WTC11 (cell line): ENCODE measurements around the gene DLX2. TPM values are rescaled to one million over a fixed set of nuclear protein-coding genes. Genes with fewer than 3 reads are reported as not detected.

Source experiments
- ATAC-seq: fragments of 200-7000 bp; cut with Tn5 transposase; 2 replicates; pipeline ENCODE4 v1.10.0; 2021; ENCODE audit warnings: mild to moderate bottlenecking, moderate library complexity
- CTCF ChIA-PET: fragments of 300-600 bp; sonication (Branson Sonifier 250); formaldehyde crosslinking; loops from one replicate; lab custom pipeline; 2021; ENCODE audit warnings: antibody characterized with exemption; lab: Charles Lee
- POLR2A ChIA-PET: fragments of 350-600 bp; sonication (Branson Sonifier 250); formaldehyde crosslinking; loops from one replicate; lab custom pipeline; 2021; ENCODE audit warnings: antibody characterized with exemption; lab: Charles Lee
- DNase-seq: peaks from one replicate; pipeline ENCODE4 v3.0.0; 2021; ENCODE audit warnings: low spot score
- H3K27ac Mint-ChIP-seq: 2 replicates; pipeline ENCODE4 v1.8.0; 2021; ENCODE audit warnings: mixed read lengths
- H3K27me3 Mint-ChIP-seq: 2 replicates; pipeline ENCODE4 v1.8.0; 2021; ENCODE audit warnings: low read depth, mild to moderate bottlenecking, moderate library complexity, mixed read lengths
- H3K36me3 Mint-ChIP-seq: 2 replicates; pipeline ENCODE4 v1.8.0; 2021; ENCODE audit warnings: mixed read lengths
- H3K4me1 Mint-ChIP-seq: 2 replicates; pipeline ENCODE4 v1.8.0; 2022; ENCODE audit warnings: mixed read lengths
- H3K4me3 Mint-ChIP-seq: 2 replicates; pipeline ENCODE4 v1.8.0; 2021; ENCODE audit warnings: mild to moderate bottlenecking, moderate library complexity, mixed read lengths
- H3K9me3 Mint-ChIP-seq: 2 replicates; pipeline ENCODE4 v1.8.0; 2021; ENCODE audit warnings: mixed read lengths
- AFF4 ChIP-seq: sonication (generic); formaldehyde crosslinking; IDR thresholded peaks from 2 replicates; pipeline ENCODE4 v1.8.1; 2023; ENCODE audit warnings: mild to moderate bottlenecking, missing genetic modification reagents, borderline replicate concordance
- CREB1 ChIP-seq: sonication (generic); formaldehyde crosslinking; IDR thresholded peaks from 2 replicates; pipeline ENCODE4 v1.8.0; 2023; ENCODE audit warnings: mild to moderate bottlenecking, missing genetic modification reagents
- CTCF ChIP-seq: fragments of 200-600 bp; IDR thresholded peaks from 2 replicates; pipeline ENCODE4 v1.8.0; 2022; ENCODE audit warnings: antibody characterized with exemption
- ELF4 ChIP-seq: sonication (generic); formaldehyde crosslinking; IDR thresholded peaks from 2 replicates; pipeline ENCODE4 v1.8.1; 2022; ENCODE audit warnings: low read depth, mild to moderate bottlenecking, moderate library complexity, missing genetic modification reagents
- EMX1 ChIP-seq: fragments of 250-450 bp; sonication (Bioruptor Pico); IDR thresholded peaks from 2 replicates; pipeline ENCODE4 v1.8.0; 2021; ENCODE audit warnings: mild to moderate bottlenecking
- GABPB1 ChIP-seq: sonication (generic); formaldehyde crosslinking; IDR thresholded peaks from 2 replicates; pipeline ENCODE4 v1.8.1; 2023; ENCODE audit warnings: mild to moderate bottlenecking, missing genetic modification reagents
- JAZF1 ChIP-seq: fragments of 250-450 bp; sonication (Bioruptor Pico); IDR thresholded peaks from 2 replicates; pipeline ENCODE4 v1.9.0; 2021; ENCODE audit warnings: moderate library complexity, mild to moderate bottlenecking, inconsistent platforms
- KAT7 ChIP-seq: sonication (generic); formaldehyde crosslinking; IDR thresholded peaks from 2 replicates; pipeline ENCODE4 v1.8.1; 2023; ENCODE audit warnings: missing genetic modification reagents, mild to moderate bottlenecking, borderline replicate concordance
- MAX ChIP-seq: sonication (generic); formaldehyde crosslinking; IDR thresholded peaks from 2 replicates; pipeline ENCODE4 v1.8.0; 2022; ENCODE audit warnings: mild to moderate bottlenecking, missing genetic modification reagents
- NR2C2 ChIP-seq: sonication (generic); formaldehyde crosslinking; IDR thresholded peaks from 2 replicates; pipeline ENCODE4 v1.8.0; 2022; ENCODE audit warnings: mild to moderate bottlenecking, missing genetic modification reagents
- PRDM15 ChIP-seq: sonication (generic); formaldehyde crosslinking; IDR thresholded peaks from 2 replicates; pipeline ENCODE4 v1.8.0; 2022; ENCODE audit warnings: missing genetic modification reagents
- RORB ChIP-seq: fragments of 250-450 bp; sonication (Bioruptor Pico); IDR thresholded peaks from 2 replicates; pipeline ENCODE4 v1.9.0; 2021; ENCODE audit warnings: mild to moderate bottlenecking
- SMAD3 ChIP-seq: sonication (generic); formaldehyde crosslinking; IDR thresholded peaks from 2 replicates; pipeline ENCODE4 v1.8.0; 2022; ENCODE audit warnings: missing genetic modification reagents, mild to moderate bottlenecking, borderline replicate concordance
- TEAD4 ChIP-seq: sonication (generic); formaldehyde crosslinking; IDR thresholded peaks from 2 replicates; pipeline ENCODE4 v1.8.0; 2022; ENCODE audit warnings: mild to moderate bottlenecking, missing genetic modification reagents
- ZNF138 ChIP-seq: sonication (generic); formaldehyde crosslinking; conservative IDR thresholded peaks from 2 replicates; pipeline ENCODE4 v1.8.1; 2022; ENCODE audit warnings: mild to moderate bottlenecking, moderate library complexity, missing genetic modification reagents
- ZNF263 ChIP-seq: sonication (generic); formaldehyde crosslinking; IDR thresholded peaks from 2 replicates; pipeline ENCODE4 v1.8.1; 2022; ENCODE audit warnings: low read depth, mild to moderate bottlenecking, moderate library complexity, missing genetic modification reagents
- ZNF416 ChIP-seq: fragments of 250-450 bp; sonication (Bioruptor Pico); IDR thresholded peaks from 2 replicates; pipeline ENCODE4 v1.9.0; 2021; ENCODE audit warnings: mild to moderate bottlenecking, inconsistent platforms
- ZNF423 ChIP-seq: fragments of 250-450 bp; sonication (Bioruptor Pico); IDR thresholded peaks from 2 replicates; pipeline ENCODE4 v2.1.2; 2022; ENCODE audit warnings: mild to moderate bottlenecking, moderate library complexity
- total RNA-seq: library from RNA; stranded (reverse); gene quantifications from 3 replicates; pipeline ENCODE4 v1.2.3, GENCODE V29; 2021

The DLX2 gene
- total RNA-seq, 1 experiment from 2014 or later = 0.28 TPM

GRCh38 chr2:172108587-172108930 is 5.9 kb upstream of the DLX2 start (continued):
- TF ChIP-seq GABPB1 (CRISPR knock-in tag) = no peak
- TF ChIP-seq ELF4 = no peak
- no peak for TF ChIP-seq KAT7 (CRISPR knock-in tag)
- no peak for TF ChIP-seq SMAD3 (CRISPR knock-in tag)
- no peak for TF ChIP-seq ZNF423 (CRISPR knock-in tag)

- no peak overlapping the region for H3K27ac Mint-ChIP-seq
- no peaks in the 10 kb centered on the region for H3K9me3 Mint-ChIP-seq
- no peaks in the 10 kb centered on the region for H3K36me3 Mint-ChIP-seq
- peak overlapping the region; percentile 47 for H3K4me3 Mint-ChIP-seq
- no peak for DNase-seq
- POLR2A ChIA-PET = no interaction called here
- TF ChIP-seq RORB (CRISPR knock-in tag) (no peak), TEAD4 (CRISPR knock-in tag) (no peak), AFF4 (CRISPR knock-in tag) (no peak), EMX1 (no peak), JAZF1 (CRISPR knock-in tag) (no peak), MAX (no peak), ZNF263 (no peak), CTCF (no peak), NR2C2 (CRISPR knock-in tag) (no peak), ZNF416 (no peak), PRDM15 (no peak), ZNF138 (no peak), CREB1 (CRISPR knock-in tag) (no peak)
- CTCF ChIA-PET = interaction anchor here (0.6 to 7.1 kb wide), 11 partner anchors 11 to 566 kb away, joined by 3 to 123 read pairs (median 8); partner anchors contain the start of gene DLX1
- H3K4me1 Mint-ChIP-seq = peaks cover 39% of the 10 kb centered on the region
- H3K27me3 Mint-ChIP-seq = peaks cover 93% of the 10 kb centered on the region
- no peak for ATAC-seq
These were observed 5.2 kb upstream of the DLX2 start for GRCh38 chr2:172107690-172108586.
